Retina (tissue), 1 donor: ENCODE results near the gene EMSY.
A peak's percentile ranks its signal among the peaks of the same experiment; 100 is the strongest.
"Not testable (repeated sequence)": the region's sequence is repeated elsewhere in the genome, so short reads cannot be mapped to it uniquely, and the experiment has no call there.

Experiments
- DNase-seq: peaks from one replicate; pipeline ENCODE4 v3.0.0-alpha.2; 2016

The EMSY gene

GRCh38 chr11:76444384-76445120 lies at the start of gene EMSY:
TSS of gene EMSY (plus strand) at chr11:76445018. CDS start at chr11:76446939, 1,921 bp downstream.
- DNase-seq = peak; percentile 97

- DNase-seq = no peak
Measured at GRCh38 chr11:76395296-76395695, 49.5 kb upstream of the EMSY start.

- no peak for DNase-seq
Measured at GRCh38 chr11:76397383-76397782, 47.4 kb upstream of the EMSY start.

GRCh38 chr11:76400967-76401366 lies 43.9 kb upstream of the EMSY start:
- no peak for DNase-seq

GRCh38 chr11:76401484-76401883 lies 43.3 kb upstream of the EMSY start:
- DNase-seq = not testable (repeated sequence)

- DNase-seq = no peak
Measured at GRCh38 chr11:76406359-76406758, 38.5 kb upstream of the EMSY start.

- peak; percentile 27 for DNase-seq
Measured at GRCh38 chr11:76408171-76408965, 36.5 kb upstream of the EMSY start.

GRCh38 chr11:76410851-76411357 lies 33.9 kb upstream of the EMSY start:
- DNase-seq = peak; percentile 56

GRCh38 chr11:76415073-76415472 lies 29.7 kb upstream of the EMSY start:
- no peak for DNase-seq

- DNase-seq = no peak
Measured at GRCh38 chr11:76419896-76420295, 24.9 kb upstream of the EMSY start.

- no peak for DNase-seq
Measured at GRCh38 chr11:76424379-76424778, 20.4 kb upstream of the EMSY start.

GRCh38 chr11:76424891-76425290 lies 19.9 kb upstream of the EMSY start:
- no peak for DNase-seq

GRCh38 chr11:76426660-76427059 lies 18.2 kb upstream of the EMSY start:
- DNase-seq = no peak

GRCh38 chr11:76436020-76436419 lies 8.8 kb upstream of the EMSY start:
- DNase-seq = no peak

GRCh38 chr11:76443268-76443980 lies 1.4 kb upstream of the EMSY start:
- DNase-seq = no peak

GRCh38 chr11:76444065-76444383 lies 794 bp upstream of the EMSY start:
- no peak for DNase-seq

- peak; percentile 83 for DNase-seq
Measured at GRCh38 chr11:76445121-76446084, 585 bp downstream of the EMSY start.

- no peak for DNase-seq
Measured at GRCh38 chr11:76448506-76448905, 3.7 kb downstream of the EMSY start.

GRCh38 chr11:76453248-76453647 lies 8.4 kb downstream of the EMSY start:
- DNase-seq = no peak

- no peak for DNase-seq
Measured at GRCh38 chr11:76455331-76455730, 10.5 kb downstream of the EMSY start.

- no peak for DNase-seq
Measured at GRCh38 chr11:76455931-76456330, 11.1 kb downstream of the EMSY start.

- DNase-seq = no peak
Measured at GRCh38 chr11:76456571-76456970, 11.8 kb downstream of the EMSY start.
